SHP77 (cell line): ENCODE data around the gene CUX1.
"Not testable (repeated sequence)": the region's sequence is repeated elsewhere in the genome, so short reads cannot be mapped to it uniquely, and the experiment has no call there.

ENCODE experiments used
- DNase-seq, 2 experiments: peaks; one replicate each; lab custom pipeline; 2025; lab: John Stamatoyannopoulos, UW

CUX1 gene

DNA sequence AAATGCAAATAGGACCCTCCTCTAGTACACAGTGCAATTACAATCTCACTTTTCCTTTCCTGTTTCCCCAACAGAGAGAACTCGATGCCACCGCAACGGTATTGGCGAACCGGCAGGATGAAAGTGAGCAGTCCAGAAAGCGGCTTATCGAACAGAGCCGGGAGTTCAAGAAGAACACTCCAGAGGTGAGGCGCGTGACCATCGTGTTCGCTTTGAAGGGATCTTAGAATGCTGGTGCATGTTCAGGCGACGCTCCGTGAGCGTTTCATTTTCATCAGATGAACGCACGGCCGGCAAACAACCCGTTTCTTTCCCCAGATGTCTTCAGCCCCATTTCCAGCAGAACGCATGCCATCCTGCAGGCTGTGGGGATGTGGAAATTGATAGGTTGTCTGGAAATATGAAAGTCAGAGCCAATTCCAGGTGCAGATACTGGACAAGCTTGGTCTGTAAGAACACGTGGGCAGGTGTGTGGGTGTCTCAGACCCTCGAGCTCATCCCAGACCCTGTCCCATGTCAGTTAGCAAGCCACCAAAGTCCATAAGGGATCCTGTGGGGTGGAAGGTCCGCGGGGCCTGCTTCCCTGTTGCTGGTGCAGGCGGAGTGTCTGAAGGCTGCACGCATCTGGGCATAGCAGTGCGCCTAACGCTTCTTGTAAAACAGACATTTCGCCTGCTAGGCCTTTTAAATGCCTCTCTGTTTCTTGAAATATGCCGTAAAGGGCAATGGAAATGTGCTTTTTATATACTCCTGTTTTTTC, 98.8 kb downstream of the CUX1 start:
- no peak for DNase-seq

DNA sequence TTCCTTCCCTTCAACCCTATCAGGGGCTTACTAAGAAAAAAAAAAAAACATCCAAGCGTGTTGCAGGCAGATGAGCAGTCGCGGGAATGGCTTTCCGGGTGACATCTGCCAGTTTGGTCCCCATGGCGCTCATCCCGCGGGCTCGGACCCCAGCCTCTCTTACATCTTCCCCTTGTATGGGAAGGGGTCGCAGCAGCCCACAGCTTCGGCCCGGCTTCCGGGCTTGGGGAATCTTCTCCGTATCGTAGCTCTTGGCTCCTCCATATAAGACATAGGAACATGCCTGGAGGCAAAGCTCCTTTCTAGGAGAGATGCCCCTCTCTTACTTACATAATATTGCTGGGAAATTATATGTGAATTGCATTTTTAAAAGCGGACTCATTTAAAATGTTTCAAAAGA, 99.5 kb downstream of the CUX1 start:
- DNase-seq, result no peak

DNA sequence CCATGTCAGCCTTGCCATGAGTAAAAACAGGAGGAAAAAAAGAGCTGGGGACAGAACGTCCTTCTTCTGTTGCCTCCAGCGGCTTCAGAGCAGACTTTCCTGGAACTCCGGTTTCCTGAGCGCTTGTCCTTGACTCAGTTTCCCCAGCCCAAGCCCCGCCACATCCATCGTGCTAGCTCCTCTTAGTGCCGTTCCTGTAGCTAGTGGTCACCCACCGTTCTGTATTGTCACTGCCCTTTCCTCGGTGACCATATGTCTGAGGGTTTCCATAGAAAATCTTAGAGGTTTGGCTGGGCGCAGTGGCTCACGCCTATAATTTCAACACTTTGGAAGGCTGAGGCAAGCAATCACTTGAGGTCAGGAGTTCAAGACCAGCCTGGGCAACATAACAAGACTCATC, 100.1 kb downstream of the CUX1 start:
- DNase-seq, result no peak

DNA sequence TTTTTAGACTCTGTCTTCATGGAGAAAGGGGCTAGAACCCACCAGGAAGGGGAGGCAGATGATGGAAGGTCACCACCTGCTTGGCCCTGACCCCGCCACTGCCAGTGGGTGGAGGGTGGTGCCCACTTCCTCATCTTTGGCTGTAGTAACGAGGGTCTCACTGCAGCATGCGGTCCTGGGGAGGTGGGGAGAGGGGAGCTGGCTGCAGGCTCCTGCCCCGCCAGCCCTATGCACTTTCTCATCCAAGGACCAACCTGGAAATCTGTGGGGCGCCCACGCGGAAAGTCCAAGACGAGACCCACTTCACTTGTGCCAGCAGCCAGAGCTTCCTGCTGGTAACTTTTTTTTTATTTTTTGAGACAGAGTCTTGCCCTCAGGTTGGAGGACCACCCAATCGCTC, 101.0 kb downstream of the CUX1 start:
- DNase-seq, result no peak

DNA sequence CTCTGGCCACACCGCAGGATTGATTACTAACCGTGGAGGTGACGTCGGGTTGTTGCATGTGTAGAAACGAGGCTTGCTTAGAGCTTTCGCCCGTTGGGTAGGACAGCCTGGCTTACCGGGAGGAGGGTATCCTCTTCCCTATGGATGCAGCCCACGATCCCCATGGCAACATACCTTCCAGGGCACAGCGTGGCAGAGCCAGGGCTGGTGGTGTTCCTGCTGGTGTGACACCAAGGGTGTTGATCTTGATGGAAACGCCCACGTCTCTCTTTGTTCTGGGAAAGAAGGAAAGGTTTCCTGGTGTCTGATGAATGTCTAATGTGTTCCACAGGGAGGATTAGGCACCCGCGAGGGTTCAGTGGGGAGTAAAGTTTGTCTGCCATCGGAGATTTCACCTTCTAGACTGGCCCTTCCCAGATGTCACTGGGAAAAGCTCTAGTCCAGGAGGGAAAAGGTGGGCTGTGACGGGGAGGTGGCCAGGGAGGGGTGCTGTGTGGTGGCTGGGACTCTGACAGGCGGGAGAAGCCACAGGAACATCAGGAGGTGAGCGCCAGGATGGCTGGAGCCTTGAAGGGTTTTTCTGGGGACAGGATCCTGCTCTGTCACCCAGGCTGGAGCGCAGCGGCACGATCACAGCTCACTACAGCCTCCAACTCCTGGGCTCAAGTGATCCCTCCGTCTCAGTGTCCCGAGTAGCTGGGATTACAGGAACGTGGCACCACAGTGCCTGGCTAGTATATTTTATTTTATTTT, 102.1 kb downstream of the CUX1 start:
- no peak for DNase-seq

DNA sequence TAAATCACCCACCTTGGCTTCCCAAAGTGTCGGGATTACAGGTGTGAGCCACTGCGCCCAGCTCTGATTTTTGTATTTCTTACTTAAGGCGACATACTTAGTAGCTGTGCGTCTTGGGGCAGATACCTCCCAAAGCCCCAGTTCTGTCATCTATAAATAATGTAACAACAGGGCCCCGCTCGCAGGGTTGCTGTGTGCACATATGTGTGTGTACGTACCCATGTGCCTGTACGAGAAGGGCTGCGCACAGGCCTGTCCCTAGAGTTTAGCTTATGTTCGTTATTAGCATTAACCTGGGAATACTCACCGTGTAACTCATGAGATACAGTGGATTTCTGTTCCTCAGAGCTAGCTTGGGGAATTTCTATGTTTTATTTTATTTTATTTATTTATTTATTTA, 103.6 kb downstream of the CUX1 start:
- DNase-seq, result no peak

DNA sequence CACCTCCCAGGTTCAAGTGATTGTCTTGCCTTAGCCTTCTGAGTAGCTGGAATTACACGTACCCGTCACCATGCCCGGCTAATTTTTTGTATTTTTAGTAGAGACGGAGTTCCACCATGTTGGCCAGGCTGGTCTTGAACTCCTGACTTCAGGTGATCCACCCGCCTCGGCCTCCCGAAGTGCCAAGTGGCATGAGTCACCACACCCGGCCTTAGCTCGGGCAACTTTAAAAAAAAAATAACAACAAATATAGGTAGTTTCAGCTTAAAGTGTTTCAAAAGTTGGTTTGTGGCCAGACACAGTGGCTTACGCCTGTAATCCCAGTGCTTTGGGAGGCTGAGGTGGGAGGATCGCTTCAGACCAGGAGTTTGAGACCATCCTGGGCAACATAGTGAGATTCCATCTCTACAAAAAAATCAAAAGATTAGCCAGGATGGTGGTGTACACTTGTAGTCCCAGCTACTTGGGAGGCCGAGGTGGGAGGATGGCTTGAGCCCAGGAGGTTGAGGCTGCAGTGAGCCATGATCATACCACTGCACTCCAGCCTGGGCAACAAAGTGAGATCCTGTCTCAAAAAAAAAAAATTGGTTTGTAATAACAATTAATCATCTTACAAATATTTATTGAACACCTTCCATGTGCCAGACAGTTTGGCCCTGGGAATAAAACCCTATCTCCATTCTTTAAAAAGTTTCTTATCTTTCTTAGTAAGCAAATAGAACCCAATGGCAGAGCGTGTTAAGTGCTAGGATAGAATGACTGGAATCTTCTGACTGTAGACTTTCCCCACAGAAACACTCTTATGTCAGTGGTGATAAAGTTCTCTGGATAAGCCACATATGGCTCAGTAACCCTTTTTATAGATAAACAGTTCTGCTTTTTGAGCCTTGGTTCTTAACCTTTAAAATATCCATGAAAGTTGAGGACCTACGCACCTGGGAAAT, 104.4 kb downstream of the CUX1 start:
- DNase-seq, result not testable (repeated sequence)

DNA sequence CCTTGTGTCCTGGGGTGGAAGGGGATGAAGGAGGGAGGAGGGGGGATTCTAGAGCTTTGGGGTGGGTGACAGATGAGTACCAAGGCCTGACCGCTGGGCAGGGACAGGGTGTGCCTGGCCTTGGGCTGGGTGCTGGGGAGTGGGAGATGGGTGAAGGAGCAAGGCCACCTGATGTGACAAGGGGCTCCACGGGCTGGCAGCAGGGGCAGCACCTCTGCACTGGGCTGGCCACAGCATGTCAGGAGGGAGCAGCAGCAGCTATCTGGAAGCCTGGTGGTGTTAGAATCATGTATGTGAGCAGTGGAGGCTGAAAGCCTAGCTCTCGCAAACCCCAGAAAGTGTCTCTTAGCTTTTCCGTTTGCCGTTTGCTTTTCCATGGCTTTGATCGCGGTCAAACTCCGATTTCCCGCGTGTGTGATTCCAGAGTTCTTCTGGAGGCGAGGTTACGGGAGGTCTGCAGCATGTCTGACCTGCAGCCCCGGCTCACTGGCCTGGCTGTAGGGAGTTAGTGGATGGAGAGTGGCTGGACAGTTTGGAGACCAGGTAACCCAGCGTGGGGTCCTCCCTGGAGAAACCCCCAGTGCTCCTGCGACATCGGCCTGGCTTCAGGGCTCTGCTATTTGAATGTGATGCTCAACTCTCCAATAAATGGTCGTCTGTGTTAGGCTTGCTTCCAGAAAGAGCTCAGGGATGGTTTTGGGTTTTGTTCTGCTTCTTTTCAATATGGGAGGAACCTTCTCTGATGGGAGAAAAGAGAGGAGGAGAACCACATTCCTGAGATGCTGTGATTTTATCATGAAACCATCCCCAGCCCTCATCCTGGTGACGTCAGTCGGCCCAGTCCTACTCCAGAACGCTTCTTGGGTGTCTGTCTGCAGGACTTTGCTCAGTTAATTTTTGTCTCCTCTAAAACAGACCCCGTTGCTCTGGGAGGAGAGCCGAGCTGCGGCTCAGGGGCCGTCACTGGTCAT, 105.5 kb downstream of the CUX1 start:
- DNase-seq, result no peak

DNA sequence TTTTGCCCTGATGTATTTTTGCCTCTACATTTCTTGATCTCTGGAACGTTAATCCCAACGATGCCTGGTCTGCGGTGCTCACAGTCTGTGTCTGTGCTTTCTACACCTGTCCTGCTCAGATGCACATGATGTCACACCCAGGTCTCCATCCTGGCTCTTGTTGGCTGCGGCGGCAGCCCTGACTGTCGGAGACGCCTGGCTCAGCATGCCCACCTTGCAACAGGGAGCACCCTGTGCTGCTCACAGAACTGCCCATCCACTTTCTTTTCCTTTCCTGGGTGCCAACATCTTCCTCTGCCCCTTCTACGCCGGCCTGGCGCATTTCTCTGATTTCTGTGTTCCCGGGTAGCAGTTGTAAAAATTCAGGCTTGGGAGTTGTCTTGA, 106.2 kb downstream of the CUX1 start:
- DNase-seq, result no peak

DNA sequence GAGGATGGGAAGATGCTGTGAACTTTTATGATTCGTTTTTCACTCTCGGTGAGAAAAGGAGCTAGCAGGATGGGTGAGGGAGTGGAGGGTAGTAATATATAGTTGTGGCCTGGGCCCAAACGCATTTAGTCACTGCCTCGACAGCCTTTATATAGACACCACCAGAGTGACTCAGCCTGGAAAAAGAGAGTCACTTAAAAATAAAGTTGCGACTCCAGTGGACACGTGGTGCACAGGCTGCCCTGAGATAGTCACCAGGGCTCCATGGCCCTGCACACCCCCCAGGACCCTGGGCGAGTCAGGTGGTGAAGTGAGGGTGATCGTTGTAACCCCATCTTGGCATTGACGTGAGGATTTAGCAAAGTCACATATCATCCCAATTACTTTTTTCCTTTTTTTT, 106.7 kb downstream of the CUX1 start:
- no peak for DNase-seq

DNA sequence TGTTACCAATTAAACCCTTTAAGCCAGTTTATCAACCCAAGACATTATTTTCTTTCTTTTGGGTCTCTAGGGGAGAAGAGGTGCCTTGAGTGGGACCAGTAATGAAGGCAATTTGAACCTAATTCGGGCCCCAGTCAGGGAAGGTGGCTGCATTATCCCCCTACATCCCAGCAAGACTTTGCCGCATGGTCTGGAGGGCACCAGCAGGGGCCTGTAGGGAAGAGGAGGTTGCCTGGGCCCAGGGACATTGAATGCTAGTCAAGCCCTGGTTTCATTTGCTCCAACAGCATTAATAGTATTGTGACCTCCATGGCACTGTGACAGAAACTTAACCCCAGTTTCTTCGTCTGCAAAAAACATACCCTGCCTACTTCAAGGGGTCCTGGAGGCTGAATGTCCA, 108.8 kb downstream of the CUX1 start:
- no peak for DNase-seq

DNA sequence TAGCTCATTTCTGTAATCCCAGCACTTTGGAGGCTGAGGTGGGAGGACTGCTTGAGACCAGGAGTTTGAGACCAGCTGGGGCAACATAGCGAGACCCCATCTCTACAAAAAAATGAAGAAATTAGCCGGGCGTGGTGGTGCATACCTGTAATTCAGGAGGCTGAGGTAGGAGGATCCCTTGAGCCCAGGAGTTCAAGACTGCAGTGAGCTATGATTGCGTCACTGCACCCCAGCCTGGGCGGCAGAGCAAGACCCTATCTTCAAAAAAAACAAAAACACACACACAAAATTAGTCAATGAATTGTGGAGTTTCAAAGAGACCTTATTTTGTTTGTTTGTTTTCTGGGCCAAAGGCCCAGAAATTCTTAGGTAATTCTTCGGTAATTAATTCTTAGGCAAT, 110.0 kb downstream of the CUX1 start:
- no peak for DNase-seq

DNA sequence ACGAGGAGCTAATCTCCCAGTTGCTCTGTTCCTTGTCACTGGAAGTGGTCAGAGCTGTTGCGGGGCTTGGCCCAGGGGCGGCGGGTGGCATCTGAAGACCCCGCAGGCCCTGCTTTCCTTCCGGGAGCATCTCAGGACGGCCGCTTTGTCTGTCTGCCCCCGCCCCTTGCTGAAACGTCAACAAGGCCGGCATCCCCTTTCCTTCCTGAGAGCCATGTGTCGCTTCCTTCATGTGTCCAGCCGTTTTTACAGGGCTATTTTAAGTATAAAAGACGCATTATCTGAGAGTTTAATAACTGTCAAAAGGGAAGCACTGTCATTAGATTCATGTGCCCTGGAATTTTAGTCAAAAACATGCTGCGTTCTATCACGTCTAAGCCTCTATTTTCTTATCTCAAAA, 110.4 kb downstream of the CUX1 start:
- DNase-seq, result no peak

DNA sequence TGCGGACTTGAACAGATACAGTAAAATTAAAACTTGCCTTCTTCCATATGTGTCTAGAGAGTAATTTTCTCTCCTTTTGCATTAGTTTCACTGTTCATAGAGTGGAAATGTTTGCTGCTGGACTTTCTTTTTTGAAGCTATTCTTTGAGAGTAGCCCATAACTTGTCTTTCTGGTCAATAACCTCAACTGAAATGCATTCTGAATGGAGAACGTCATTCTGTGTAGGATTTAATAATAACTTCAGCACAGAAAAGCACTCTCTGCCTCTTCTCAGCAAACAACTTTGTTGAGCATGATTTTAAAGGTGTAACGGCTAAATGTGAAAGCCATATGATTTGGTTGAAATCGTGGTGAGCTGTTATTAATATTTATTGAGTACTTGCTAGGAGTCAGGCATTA, 111.8 kb downstream of the CUX1 start:
- no peak for DNase-seq

DNA sequence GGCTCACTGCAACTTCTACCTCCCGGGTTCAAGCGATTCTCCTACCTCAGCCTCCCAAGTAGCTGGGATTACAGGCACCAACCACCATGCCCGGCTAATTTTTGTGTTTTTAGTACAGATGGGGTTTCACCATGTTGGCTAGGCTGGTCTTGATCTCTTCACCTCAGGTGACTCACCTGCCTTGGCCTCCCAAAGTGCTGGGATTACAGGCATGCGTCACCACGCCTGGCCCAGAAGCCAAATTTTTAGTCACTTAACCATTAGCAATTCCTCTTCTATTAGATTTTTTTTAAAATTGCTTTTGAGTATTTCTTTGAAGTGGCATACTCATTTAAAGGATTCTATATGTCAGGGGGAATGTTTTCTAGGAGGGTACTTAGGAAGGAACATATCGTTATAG, 112.5 kb downstream of the CUX1 start:
- not testable (repeated sequence) for DNase-seq

DNA sequence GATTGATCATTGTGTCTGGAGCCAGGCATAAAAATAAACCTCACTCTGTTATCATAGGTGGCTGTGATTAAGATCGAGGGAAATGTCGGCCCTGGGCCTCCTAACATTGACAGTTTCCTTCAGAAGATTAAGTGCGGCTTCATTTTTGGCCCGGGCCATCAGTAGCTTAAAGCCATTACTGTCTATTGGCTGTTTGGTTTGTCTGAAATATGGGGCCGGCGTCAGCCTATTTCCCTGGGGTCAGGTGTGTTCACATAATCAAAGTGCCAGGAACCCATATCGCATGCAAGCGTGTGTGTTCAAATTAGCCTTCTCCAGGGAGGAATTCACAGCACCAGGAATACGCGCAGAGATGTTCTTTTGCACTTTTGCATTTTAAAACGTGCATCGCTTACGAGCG, 114.7 kb downstream of the CUX1 start:
- no peak for DNase-seq

DNA sequence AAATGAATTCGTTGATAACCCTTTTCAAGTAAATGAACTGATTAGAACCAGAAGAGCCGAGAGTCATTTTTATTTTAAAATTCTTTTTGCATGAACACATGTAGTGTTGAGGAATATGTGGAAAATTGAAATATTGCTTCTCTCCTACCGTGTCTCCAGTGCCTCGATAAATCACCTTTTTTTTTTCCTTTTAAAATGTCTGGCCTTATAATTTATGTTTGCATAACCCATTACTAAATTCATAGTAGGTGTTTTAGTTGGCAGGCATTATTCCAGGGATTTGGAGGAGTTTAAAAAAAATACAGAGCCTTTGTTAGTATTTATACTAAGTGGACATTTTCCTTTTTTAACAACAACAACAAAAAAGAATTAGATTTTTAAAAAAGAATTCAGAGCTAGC, 115.6 kb downstream of the CUX1 start:
- DNase-seq, result no peak

DNA sequence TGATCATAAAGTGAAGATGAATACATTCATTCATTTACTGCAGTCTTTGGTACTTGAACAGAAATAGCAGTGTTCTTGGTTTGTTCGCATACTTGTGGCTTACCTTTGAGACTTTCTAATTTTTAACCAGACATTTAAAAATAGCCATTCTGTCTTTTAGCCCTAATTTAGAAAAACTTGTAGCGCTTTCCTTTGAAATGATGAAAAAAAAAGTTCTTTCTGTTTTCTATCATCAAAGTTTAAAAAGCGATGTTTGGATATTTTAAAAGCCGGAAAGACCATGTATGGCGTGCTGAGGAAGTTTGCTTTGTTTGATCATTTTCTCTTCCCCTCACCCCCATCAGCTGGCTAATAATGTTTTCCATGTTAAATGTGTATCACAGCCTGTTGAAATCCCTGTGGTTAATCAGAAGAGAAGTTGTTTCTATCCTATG, 116.3 kb downstream of the CUX1 start:
- no peak for DNase-seq

DNA sequence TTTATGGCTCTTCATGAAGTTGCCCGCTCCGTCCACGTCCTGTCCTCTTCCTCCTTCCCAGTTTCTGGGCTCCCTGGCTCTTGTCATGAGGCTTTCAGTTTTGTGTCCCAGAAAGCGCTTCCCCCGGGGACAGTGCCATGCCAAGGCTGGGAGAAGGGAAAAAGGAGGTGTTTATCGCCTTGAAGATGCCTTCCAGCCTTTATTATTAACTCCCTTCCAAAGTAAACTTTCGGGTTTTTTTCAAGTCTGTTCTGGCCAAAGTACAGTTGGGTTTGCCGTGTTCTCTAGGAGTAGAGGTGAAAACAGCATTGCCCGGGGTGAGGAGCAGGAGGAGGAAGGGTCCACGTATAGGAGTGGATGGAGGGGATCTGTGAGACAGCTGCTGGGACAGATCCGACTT, 117.2 kb downstream of the CUX1 start:
- DNase-seq, result no peak

DNA sequence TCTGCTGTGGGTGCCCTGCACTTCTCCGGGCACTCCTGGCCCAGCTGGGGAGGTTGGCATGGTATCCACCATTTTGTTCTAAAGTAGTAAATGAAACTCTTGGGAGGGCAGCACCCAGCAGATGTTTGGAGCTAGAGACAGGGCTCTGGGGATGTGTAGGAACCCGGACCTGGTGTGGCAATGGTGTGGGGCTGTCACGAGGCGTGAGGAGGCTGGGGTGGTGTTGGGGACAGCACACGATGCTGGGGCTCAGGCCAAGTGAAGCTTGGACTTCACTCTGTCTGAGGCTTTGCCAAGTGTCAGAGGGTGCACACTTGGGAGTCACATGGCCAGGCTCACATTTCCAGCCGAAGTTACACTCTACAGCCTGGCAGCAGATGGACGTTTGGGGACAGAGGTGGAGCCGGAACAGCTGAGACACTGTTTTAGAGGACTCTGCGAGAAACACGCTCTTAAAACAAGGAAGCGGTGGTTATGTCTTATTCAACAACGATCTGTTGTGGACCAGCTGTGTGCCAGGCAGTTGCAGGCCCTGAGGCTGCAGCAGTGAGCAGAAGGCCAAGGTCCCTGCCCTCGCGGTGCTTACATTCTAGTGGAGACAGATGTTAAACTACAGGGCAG, 118.2 kb downstream of the CUX1 start:
- no peak for DNase-seq

DNA sequence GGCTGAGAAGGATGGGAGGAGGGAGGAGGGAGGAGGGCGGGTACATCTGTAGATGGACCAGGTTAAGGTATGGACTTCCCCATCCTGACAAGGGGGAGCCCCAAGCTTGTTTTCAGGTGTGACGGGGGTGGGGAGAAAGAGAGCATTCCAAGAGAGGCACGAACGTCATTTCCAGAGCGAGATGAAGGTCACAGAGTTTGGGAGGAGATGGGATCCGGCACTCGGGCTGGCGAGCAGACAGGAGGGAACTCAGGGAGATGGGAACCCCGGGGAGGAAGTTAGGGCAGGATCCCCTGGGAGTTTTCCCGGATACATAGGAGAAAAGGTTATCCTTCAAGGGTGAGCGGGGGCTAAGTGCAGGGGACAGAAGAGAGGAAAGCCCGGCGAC, 118.8 kb downstream of the CUX1 start:
- no peak for DNase-seq
